HepG2 (cell line): ENCODE results near the gene MORN5. TPM values are rescaled to one million over a fixed set of nuclear protein-coding genes. Genes with fewer than 3 reads are reported as not detected.

ENCODE experiments used
- CENPX ChIP-seq: sonication (generic); formaldehyde crosslinking; IDR thresholded peaks from 2 replicates; pipeline ENCODE4 v1.9.0; 2021; ENCODE audit warnings: mild to moderate bottlenecking, missing genetic modification reagents, moderate library complexity
- EP300 ChIP-seq, 3 experiments: sonication (generic) in 1 of 3; formaldehyde crosslinking in 1 of 3; IDR thresholded peaks; 2 replicates each; pipeline versions ENCODE4 v1.5.1 to v1.6.1; 2011 to 2020; ENCODE audit warnings: low read depth in 2 of 3, low read length in 2 of 3, borderline replicate concordance in 1 of 3, improper control_type of control experiment in 1 of 3, mild to moderate bottlenecking in 1 of 3, missing genetic modification reagents in 1 of 3, moderate library complexity in 1 of 3
- FOXM1 ChIP-seq: sonication (generic); formaldehyde crosslinking; IDR thresholded peaks from 2 replicates; pipeline ENCODE4 v1.5.0; 2020; ENCODE audit warnings: missing genetic modification reagents
- GPN1 ChIP-seq: sonication (generic); formaldehyde crosslinking; IDR thresholded peaks from 2 replicates; pipeline ENCODE4 v1.5.1; 2020; ENCODE audit warnings: missing genetic modification reagents, borderline replicate concordance
- HES4 ChIP-seq: sonication (generic); formaldehyde crosslinking; IDR thresholded peaks from 2 replicates; pipeline ENCODE4 v1.9.0; 2021; ENCODE audit warnings: mild to moderate bottlenecking, missing genetic modification reagents, borderline replicate concordance
- JUND ChIP-seq: sonication (generic); formaldehyde crosslinking; IDR thresholded peaks from 2 replicates; pipeline ENCODE4 v1.8.0; 2022; ENCODE audit warnings: mild to moderate bottlenecking, missing genetic modification reagents
- NFE2L1 ChIP-seq: sonication (generic); formaldehyde crosslinking; IDR thresholded peaks from 2 replicates; pipeline ENCODE4 v1.4.0; 2020; ENCODE audit warnings: missing genetic modification reagents, mild to moderate bottlenecking, borderline replicate concordance
- PAX8 ChIP-seq: sonication (generic); formaldehyde crosslinking; IDR thresholded peaks from 2 replicates; pipeline ENCODE4 v1.8.0; 2022; ENCODE audit warnings: mild to moderate bottlenecking, missing genetic modification reagents, borderline replicate concordance
- RARA ChIP-seq: IDR thresholded peaks from 2 replicates; pipeline ENCODE4 v1.6.1; 2016; ENCODE audit warnings: missing genetic modification reagents, missing compliant biosample characterization
- TBX2 ChIP-seq: sonication (generic); formaldehyde crosslinking; IDR thresholded peaks from 2 replicates; pipeline ENCODE4 v1.5.0; 2020; ENCODE audit warnings: missing genetic modification reagents, mild to moderate bottlenecking, borderline replicate concordance
- TP53 ChIP-seq: sonication (generic); formaldehyde crosslinking; conservative IDR thresholded peaks from 2 replicates; pipeline ENCODE4 v1.4.0; 2020; ENCODE audit warnings: missing genetic modification reagents
- ZC3H13 ChIP-seq: sonication (generic); formaldehyde crosslinking; IDR thresholded peaks from 2 replicates; pipeline ENCODE4 v1.8.1; 2023; ENCODE audit warnings: mild to moderate bottlenecking, missing genetic modification reagents, moderate library complexity
- ZNF546 ChIP-seq: sonication (generic); formaldehyde crosslinking; conservative IDR thresholded peaks from 2 replicates; pipeline ENCODE4 v1.8.1; 2023; ENCODE audit warnings: mild to moderate bottlenecking, missing genetic modification reagents
- ZNF556 ChIP-seq: sonication (generic); formaldehyde crosslinking; IDR thresholded peaks from 2 replicates; pipeline ENCODE4 v1.4.0; 2020; ENCODE audit warnings: mild to moderate bottlenecking, missing genetic modification reagents, borderline replicate concordance
- ZNF75D ChIP-seq: sonication (generic); formaldehyde crosslinking; IDR thresholded peaks from 2 replicates; pipeline ENCODE4 v1.8.1; 2023; ENCODE audit warnings: missing genetic modification reagents, mild to moderate bottlenecking, borderline replicate concordance
- ZNF780A ChIP-seq: sonication (generic); formaldehyde crosslinking; IDR thresholded peaks from 2 replicates; pipeline ENCODE4 v1.8.0; 2022; ENCODE audit warnings: mild to moderate bottlenecking, missing genetic modification reagents, moderate library complexity
- ZNF878 ChIP-seq: sonication (generic); formaldehyde crosslinking; IDR thresholded peaks from 2 replicates; pipeline ENCODE4 v1.8.1; 2023; ENCODE audit warnings: mild to moderate bottlenecking, missing genetic modification reagents, moderate library complexity
- ZZZ3 ChIP-seq: sonication (generic); formaldehyde crosslinking; IDR thresholded peaks from 2 replicates; pipeline ENCODE4 v1.4.0; 2020; ENCODE audit warnings: missing genetic modification reagents, mild to moderate bottlenecking, borderline replicate concordance
- polyA plus RNA-seq, 8 experiments: library from polyadenylated mRNA; depleted of rRNA in 3 of 8; stranded (reverse) in 7 of 8; unstranded in 1 of 8; fragments of >200 nt; fragmentation: Illumina TruSeq in 4 of 8; extraction: Trizol in 4 of 8; gene quantifications; 2 replicates each; pipeline versions ENCODE4 v1.2.1 to v1.2.3, GENCODE V29; 2011 to 2016; ENCODE audit warnings: low read depth in 4 of 8, missing spikeins in 1 of 8, mixed read lengths in 1 of 8; ENCODE audit not compliant: insufficient read depth in 1 of 8
- total RNA-seq, 5 experiments: library from RNA; depleted of rRNA; stranded (reverse); fragments of >200 nt; fragmentation: Illumina TruSeq; extraction: Trizol; gene quantifications; 2 replicates each; pipeline ENCODE4 v1.2.3, GENCODE V29; 2016; ENCODE audit warnings: low read depth in 1 of 5
- TF ChIP-seq, protein P1 (sequence below): sonication (generic); formaldehyde crosslinking; conservative IDR thresholded peaks from 2 replicates; pipeline ENCODE4 v1.8.0; 2022; ENCODE audit warnings: mild to moderate bottlenecking, moderate library complexity, missing genetic modification reagents
- TF ChIP-seq, protein P2 (sequence below): sonication (generic); formaldehyde crosslinking; IDR thresholded peaks from 2 replicates; pipeline ENCODE4 v1.4.0; 2020; ENCODE audit warnings: missing genetic modification reagents
- TF ChIP-seq, protein P3 (sequence below): sonication (generic); formaldehyde crosslinking; IDR thresholded peaks from 2 replicates; pipeline ENCODE4 v1.4.0; 2020; ENCODE audit warnings: missing genetic modification reagents, mild to moderate bottlenecking, borderline replicate concordance
- TF ChIP-seq, protein P4 (sequence below): sonication (generic); formaldehyde crosslinking; IDR thresholded peaks from 2 replicates; pipeline ENCODE4 v1.8.1; 2023; ENCODE audit warnings: mild to moderate bottlenecking, missing genetic modification reagents

The MORN5 gene
- total and polyA plus RNA-seq, 2 of the 13 experiments (the other 11 are each of a cell fraction or from before 2014, with no cell fraction given) = not detected

DNA sequence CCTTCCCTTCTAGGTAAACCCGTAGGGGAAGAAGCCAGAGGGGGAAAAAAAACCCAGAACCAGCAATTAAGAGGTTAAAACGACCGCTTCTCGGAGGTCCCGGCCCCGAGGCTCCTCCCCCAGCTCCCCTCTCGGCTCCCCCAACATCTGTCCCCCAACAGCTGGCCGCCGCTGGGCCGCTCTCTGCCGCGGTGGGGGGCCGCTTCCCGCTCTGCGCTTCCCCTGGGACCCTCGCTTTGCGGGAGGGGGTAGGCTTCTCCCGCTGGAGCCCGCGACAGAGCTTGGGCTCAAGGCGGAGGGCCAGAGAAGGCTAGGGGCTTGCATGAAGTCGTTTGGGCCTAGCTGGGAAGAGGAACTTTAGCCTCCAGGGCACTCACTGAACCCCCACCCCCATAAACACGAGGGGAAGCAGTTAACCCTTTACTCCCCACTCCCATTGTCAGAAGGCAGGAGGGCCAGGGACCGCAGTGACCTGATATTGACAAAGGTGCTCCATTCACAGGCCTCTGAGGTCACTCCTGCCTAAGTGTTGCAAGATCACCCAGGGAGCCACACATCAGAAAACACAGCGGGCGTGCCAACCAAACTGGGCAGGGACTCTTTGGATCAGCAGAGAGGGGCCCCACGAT lies 61.6 kb downstream of the MORN5 start (continued):
- TF ChIP-seq ZNF780A (CRISPR knock-in tag) = no peak
- no peak for TF ChIP-seq CENPX
- no peak for TF ChIP-seq ZNF556 (CRISPR knock-in tag)
- TF ChIP-seq, protein P1, sequence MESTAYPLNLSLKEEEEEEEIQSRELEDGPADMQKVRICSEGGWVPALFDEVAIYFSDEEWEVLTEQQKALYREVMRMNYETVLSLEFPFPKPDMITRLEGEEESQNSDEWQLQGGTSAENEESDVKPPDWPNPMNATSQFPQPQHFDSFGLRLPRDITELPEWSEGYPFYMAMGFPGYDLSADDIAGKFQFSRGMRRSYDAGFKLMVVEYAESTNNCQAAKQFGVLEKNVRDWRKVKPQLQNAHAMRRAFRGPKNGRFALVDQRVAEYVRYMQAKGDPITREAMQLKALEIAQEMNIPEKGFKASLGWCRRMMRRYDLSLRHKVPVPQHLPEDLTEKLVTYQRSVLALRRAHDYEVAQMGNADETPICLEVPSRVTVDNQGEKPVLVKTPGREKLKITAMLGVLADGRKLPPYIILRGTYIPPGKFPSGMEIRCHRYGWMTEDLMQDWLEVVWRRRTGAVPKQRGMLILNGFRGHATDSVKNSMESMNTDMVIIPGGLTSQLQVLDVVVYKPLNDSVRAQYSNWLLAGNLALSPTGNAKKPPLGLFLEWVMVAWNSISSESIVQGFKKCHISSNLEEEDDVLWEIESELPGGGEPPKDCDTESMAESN (CRISPR knock-in tag) = no peak
- TF ChIP-seq, protein P2, sequence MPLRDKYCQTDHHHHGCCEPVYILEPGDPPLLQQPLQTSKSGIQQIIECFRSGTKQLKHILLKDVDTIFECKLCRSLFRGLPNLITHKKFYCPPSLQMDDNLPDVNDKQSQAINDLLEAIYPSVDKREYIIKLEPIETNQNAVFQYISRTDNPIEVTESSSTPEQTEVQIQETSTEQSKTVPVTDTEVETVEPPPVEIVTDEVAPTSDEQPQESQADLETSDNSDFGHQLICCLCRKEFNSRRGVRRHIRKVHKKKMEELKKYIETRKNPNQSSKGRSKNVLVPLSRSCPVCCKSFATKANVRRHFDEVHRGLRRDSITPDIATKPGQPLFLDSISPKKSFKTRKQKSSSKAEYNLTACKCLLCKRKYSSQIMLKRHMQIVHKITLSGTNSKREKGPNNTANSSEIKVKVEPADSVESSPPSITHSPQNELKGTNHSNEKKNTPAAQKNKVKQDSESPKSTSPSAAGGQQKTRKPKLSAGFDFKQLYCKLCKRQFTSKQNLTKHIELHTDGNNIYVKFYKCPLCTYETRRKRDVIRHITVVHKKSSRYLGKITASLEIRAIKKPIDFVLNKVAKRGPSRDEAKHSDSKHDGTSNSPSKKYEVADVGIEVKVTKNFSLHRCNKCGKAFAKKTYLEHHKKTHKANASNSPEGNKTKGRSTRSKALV (CRISPR knock-in tag) = no peak
- TF ChIP-seq ZNF546 (CRISPR knock-in tag) = no peak
- TF ChIP-seq JUND (CRISPR knock-in tag) = no peak
- no peak for TF ChIP-seq GPN1 (CRISPR knock-in tag)
- no peak for TF ChIP-seq RARA
- no peak for TF ChIP-seq TP53
- TF ChIP-seq, protein P3, sequence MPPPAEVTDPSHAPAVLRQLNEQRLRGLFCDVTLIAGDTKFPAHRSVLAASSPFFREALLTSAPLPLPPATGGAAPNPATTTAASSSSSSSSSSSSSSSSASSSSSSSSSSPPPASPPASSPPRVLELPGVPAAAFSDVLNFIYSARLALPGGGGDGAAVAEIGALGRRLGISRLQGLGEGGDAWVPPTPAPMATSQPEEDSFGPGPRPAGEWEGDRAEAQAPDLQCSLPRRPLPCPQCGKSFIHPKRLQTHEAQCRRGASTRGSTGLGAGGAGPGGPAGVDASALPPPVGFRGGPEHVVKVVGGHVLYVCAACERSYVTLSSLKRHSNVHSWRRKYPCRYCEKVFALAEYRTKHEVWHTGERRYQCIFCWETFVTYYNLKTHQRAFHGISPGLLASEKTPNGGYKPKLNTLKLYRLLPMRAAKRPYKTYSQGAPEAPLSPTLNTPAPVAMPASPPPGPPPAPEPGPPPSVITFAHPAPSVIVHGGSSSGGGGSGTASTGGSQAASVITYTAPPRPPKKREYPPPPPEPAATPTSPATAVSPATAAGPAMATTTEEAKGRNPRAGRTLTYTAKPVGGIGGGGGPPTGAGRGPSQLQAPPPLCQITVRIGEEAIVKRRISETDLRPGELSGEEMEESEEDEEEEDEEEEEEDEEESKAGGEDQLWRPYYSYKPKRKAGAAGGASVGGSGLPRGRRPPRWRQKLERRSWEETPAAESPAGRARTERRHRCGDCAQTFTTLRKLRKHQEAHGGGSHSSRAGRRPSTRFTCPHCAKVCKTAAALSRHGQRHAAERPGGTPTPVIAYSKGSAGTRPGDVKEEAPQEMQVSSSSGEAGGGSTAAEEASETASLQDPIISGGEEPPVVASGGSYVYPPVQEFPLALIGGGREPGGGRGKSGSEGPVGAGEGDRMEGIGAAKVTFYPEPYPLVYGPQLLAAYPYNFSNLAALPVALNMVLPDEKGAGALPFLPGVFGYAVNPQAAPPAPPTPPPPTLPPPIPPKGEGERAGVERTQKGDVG (CRISPR knock-in tag) = no peak
- no peak for TF ChIP-seq EP300 (IDR thresholded peaks at IDR 0.05; ENCODE audit: low read depth in 2 of 2, low read length in 2 of 2)
- TF ChIP-seq EP300 (CRISPR knock-in tag; IDR thresholded peaks at IDR 0.05; ENCODE audit: borderline replicate concordance) = no peak
- TF ChIP-seq ZNF878 (CRISPR knock-in tag) = no peak
- TF ChIP-seq, protein P4, sequence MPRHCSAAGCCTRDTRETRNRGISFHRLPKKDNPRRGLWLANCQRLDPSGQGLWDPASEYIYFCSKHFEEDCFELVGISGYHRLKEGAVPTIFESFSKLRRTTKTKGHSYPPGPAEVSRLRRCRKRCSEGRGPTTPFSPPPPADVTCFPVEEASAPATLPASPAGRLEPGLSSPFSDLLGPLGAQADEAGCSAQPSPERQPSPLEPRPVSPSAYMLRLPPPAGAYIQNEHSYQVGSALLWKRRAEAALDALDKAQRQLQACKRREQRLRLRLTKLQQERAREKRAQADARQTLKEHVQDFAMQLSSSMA (CRISPR knock-in tag) = no peak
- no peak for TF ChIP-seq ZC3H13
- TF ChIP-seq PAX8 (CRISPR knock-in tag) = no peak
- TF ChIP-seq NFE2L1 (CRISPR knock-in tag) = no peak
- no peak for TF ChIP-seq ZZZ3 (CRISPR knock-in tag)
- no peak for TF ChIP-seq FOXM1
- TF ChIP-seq ZNF75D (CRISPR knock-in tag) = no peak
- TF ChIP-seq HES4 (CRISPR knock-in tag) = no peak
- TF ChIP-seq TBX2 (CRISPR knock-in tag) = no peak
